ENCODE results near the gene GRID2. TPM values are rescaled to one million over a fixed set of nuclear protein-coding genes. Genes with fewer than 3 reads are reported as not detected.

Gene GRID2
- total and polyA plus RNA-seq, 2 of the 13 experiments (the other 11 are each of a cell fraction or from before 2014, with no cell fraction given), result not detected

- H3K9ac ChIP-seq (ENCODE audit: insufficient read depth, low read depth, low read length), result no peak overlapping the region
- TF ChIP-seq POLR2A (IDR thresholded peaks at IDR 0.05; ENCODE audit: insufficient read depth in 1 of 2, low read depth in 2 of 2, low read length in 2 of 2) (no peak), ZNF788 (CRISPR knock-in tag; IDR thresholded peaks at IDR 0.05; ENCODE audit: borderline replicate concordance) (no peak), ONECUT2 (CRISPR knock-in tag; IDR thresholded peaks at IDR 0.05) (no peak)
- no peaks in the 10 kb centered on the region for H3K36me3 ChIP-seq (replicated peaks in 1 of 2; ENCODE audit: control insufficient read depth in 1 of 2, insufficient read depth in 2 of 2, low read length in 2 of 2)
- BruUV-seq (replicated peaks), result no TSS peak
- H3K4me2 ChIP-seq (ENCODE audit: low read depth, low read length), result no peak overlapping the region
- H2AFZ ChIP-seq (ENCODE audit: low read length), result no peak overlapping the region
- ATAC-seq (no peak), DNase-seq (ENCODE audit: low spot score) (no peak), FAIRE-seq (no peak)
- CTCF ChIA-PET (ENCODE audit: low intra/inter-chr PET ratio, low total read pairs), result no interaction called here
- in situ Hi-C loops (cut with HindIII; ENCODE audit: extremely low pct_ligation_motif_present, low pct_unique_long_range_greater_than_20kb) (no loop called here), intact Hi-C loops (cut with micrococcal nuclease; ENCODE audit: unreplicated experiment) (no loop called here)
- H3K79me2 ChIP-seq (ENCODE audit: insufficient read depth, low read length), result no peaks in the 10 kb centered on the region
- H4K20me1 ChIP-seq (ENCODE audit: insufficient read depth, low read length), result no peaks in the 10 kb centered on the region
- H3K9me3 ChIP-seq (ENCODE audit: low read length), result no peaks in the 10 kb centered on the region
- no peak overlapping the region for H3K4me3 ChIP-seq (replicated peaks in 1 of 3; ENCODE audit: insufficient read depth in 1 of 3, low read depth in 2 of 3, low read length in 3 of 3)
- no peaks in the 10 kb centered on the region for H3K4me1 ChIP-seq (ENCODE audit: insufficient read depth, low read length)
- H3K27ac ChIP-seq (ENCODE audit: extremely low read length, insufficient read depth, low read length), result no peak overlapping the region
- H3K27me3 ChIP-seq (ENCODE audit: control insufficient read depth in 1 of 2, insufficient read depth in 2 of 2, low read length in 2 of 2), result no peaks in the 10 kb centered on the region
- POLR2A ChIA-PET, result no interaction called here
- WGBS (ENCODE audit: low lambda C conversion rate), result 2% methylated on average over 2 of the region's 2 CpGs
These were observed 1090.8 kb downstream of the GRID2 start for GRCh38 chr4:93394545-93395081.

DNA sequence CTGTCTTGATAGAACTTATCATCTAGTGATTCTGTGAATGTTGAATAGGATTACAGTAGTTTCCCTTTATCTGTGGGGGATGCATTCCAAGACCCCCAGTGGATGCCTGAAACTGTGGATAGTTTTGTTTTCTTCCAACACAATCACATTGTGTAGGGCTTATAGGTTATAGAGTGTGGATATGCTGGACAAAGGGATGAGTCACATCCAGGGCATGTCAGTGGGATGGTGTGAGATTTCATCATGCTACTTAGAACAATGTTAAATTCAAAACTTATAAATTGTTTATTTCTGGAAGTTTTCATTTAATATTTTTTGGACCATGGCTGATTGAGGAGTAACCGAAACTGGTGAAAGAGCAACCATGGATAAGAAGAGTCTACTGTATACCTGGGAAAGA lies 1092.5 kb downstream of the GRID2 start:
- no peak overlapping the region for H3K4me3 ChIP-seq (replicated peaks in 1 of 3; ENCODE audit: insufficient read depth in 1 of 3, low read depth in 2 of 3, low read length in 3 of 3)
- no TSS peak for BruUV-seq (replicated peaks)
- DNase-seq (ENCODE audit: low spot score) (no peak), FAIRE-seq (no peak), ATAC-seq (no peak)
- CTCF ChIA-PET (ENCODE audit: low intra/inter-chr PET ratio, low total read pairs), result no interaction called here
- H2AFZ ChIP-seq (ENCODE audit: low read length), result no peak overlapping the region
- H3K27me3 ChIP-seq (ENCODE audit: control insufficient read depth in 1 of 2, insufficient read depth in 2 of 2, low read length in 2 of 2), result no peaks in the 10 kb centered on the region
- H4K20me1 ChIP-seq (ENCODE audit: insufficient read depth, low read length), result no peaks in the 10 kb centered on the region
- 0% methylated on average over 1 of the region's 1 CpG for WGBS (ENCODE audit: low lambda C conversion rate)
- in situ Hi-C loops (cut with HindIII; ENCODE audit: extremely low pct_ligation_motif_present, low pct_unique_long_range_greater_than_20kb) (no loop called here), intact Hi-C loops (cut with micrococcal nuclease; ENCODE audit: unreplicated experiment) (no loop called here)
- no peaks in the 10 kb centered on the region for H3K36me3 ChIP-seq (replicated peaks in 1 of 2; ENCODE audit: control insufficient read depth in 1 of 2, insufficient read depth in 2 of 2, low read length in 2 of 2)
- no peak overlapping the region for H3K27ac ChIP-seq (ENCODE audit: extremely low read length, insufficient read depth, low read length)
- no peak overlapping the region for H3K4me2 ChIP-seq (ENCODE audit: low read depth, low read length)
- POLR2A ChIA-PET, result no interaction called here
- no peak for TF ChIP-seq ZNF335 (CRISPR knock-in tag; IDR thresholded peaks at IDR 0.05)
- TF ChIP-seq ZFP37 (CRISPR knock-in tag; IDR thresholded peaks at IDR 0.05; ENCODE audit: borderline replicate concordance), result no peak
- TF ChIP-seq ZNF180 (CRISPR knock-in tag; IDR thresholded peaks at IDR 0.05; ENCODE audit: borderline replicate concordance, low read depth), result no peak
- TF ChIP-seq ZNF891 (CRISPR knock-in tag; IDR thresholded peaks at IDR 0.05), result no peak
- no peak for TF ChIP-seq ZNF607 (CRISPR knock-in tag; IDR thresholded peaks at IDR 0.05; ENCODE audit: borderline replicate concordance)
- H3K4me1 ChIP-seq (ENCODE audit: insufficient read depth, low read length), result no peaks in the 10 kb centered on the region
- H3K9ac ChIP-seq (ENCODE audit: insufficient read depth, low read depth, low read length), result no peak overlapping the region
- H3K79me2 ChIP-seq (ENCODE audit: insufficient read depth, low read length), result no peaks in the 10 kb centered on the region
- no peaks in the 10 kb centered on the region for H3K9me3 ChIP-seq (ENCODE audit: low read length)

Data from HepG2 (cell line).